Thoracic aorta (tissue), 2 donors: ENCODE measurements around the gene PLXNB1. TPM values are rescaled to one million over a fixed set of nuclear protein-coding genes. Genes with fewer than 3 reads are reported as not detected.

ENCODE experiments used
- ATAC-seq: fragments of 150-250 bp; one replicate; pipeline ENCODE4 v1.8.0; 2017; ENCODE audit warnings: low read depth; ENCODE audit not compliant: insufficient number of reproducible peaks, low FRiP score
- DNase-seq: peaks from one replicate; pipeline ENCODE4 v3.0.0-alpha.2; 2020; ENCODE audit warnings: low spot score
- H3K27ac ChIP-seq, 2 donors: fragments of 200-600 bp; sonication (generic); 1 replicate in 1 of 2; 2 replicates in 1 of 2; pipeline ENCODE4 v1.5.1; 2016; ENCODE audit warnings: mild to moderate bottlenecking in 2 of 2, moderate library complexity in 2 of 2
- H3K27me3 ChIP-seq: fragments of 200-600 bp; sonication (generic); replicated peaks from 2 replicates; pipeline ENCODE4 v1.6.0; 2016; ENCODE audit warnings: mild to moderate bottlenecking; ENCODE audit not compliant: insufficient read depth
- H3K36me3 ChIP-seq: fragments of 200-600 bp; sonication (generic); one replicate; pipeline ENCODE4 v1.5.1; 2016
- H3K4me1 ChIP-seq, 2 donors: fragments of 200-600 bp; sonication (generic); 1 replicate in 1 of 2; 2 replicates in 1 of 2; pipeline versions ENCODE4 v1.5.1 to v1.6.0; 2016; ENCODE audit warnings: low read depth in 2 of 2, mild to moderate bottlenecking in 1 of 2; ENCODE audit not compliant: control insufficient read depth in 1 of 2
- H3K4me3 ChIP-seq: fragments of 200-600 bp; sonication (generic); 2 replicates; pipeline ENCODE4 v1.5.1; 2016; ENCODE audit warnings: mild to moderate bottlenecking
- H3K9me3 ChIP-seq: fragments of 200-600 bp; sonication (generic); 2 replicates; pipeline ENCODE4 v1.5.1; 2016
- total RNA-seq, 2 donors: library from RNA; depleted of rRNA; stranded (reverse); fragments of >200 nt; gene quantifications; one replicate each; pipeline versions ENCODE4 v1.1.0 to v1.2.3, GENCODE V29; 2016
- TF ChIP-seq, protein P1 (sequence below): fragments of 200-600 bp; sonication (generic); IDR thresholded peaks from one replicate; pipeline ENCODE4 v1.5.1; 2019; ENCODE audit warnings: antibody characterized with exemption

Gene PLXNB1
- total RNA-seq, 2 donors from 2014 or later = 177 to 210 TPM

- ATAC-seq = no peak
- Histone ChIP-seq H3K27ac (no peak overlapping the region), H3K9me3 (no peaks in the 10 kb centered on the region), H3K4me1 (peaks cover 5 to 7% of the 10 kb centered on the region in 2 donors), H3K36me3 (peaks cover 43% of the 10 kb centered on the region), H3K27me3 (no peaks in the 10 kb centered on the region), H3K4me3 (no peak overlapping the region)
- DNase-seq = no peak
- TF ChIP-seq, protein P1, sequence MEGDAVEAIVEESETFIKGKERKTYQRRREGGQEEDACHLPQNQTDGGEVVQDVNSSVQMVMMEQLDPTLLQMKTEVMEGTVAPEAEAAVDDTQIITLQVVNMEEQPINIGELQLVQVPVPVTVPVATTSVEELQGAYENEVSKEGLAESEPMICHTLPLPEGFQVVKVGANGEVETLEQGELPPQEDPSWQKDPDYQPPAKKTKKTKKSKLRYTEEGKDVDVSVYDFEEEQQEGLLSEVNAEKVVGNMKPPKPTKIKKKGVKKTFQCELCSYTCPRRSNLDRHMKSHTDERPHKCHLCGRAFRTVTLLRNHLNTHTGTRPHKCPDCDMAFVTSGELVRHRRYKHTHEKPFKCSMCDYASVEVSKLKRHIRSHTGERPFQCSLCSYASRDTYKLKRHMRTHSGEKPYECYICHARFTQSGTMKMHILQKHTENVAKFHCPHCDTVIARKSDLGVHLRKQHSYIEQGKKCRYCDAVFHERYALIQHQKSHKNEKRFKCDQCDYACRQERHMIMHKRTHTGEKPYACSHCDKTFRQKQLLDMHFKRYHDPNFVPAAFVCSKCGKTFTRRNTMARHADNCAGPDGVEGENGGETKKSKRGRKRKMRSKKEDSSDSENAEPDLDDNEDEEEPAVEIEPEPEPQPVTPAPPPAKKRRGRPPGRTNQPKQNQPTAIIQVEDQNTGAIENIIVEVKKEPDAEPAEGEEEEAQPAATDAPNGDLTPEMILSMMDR = no peak
These were observed 30.6 kb upstream of the PLXNB1 start for GRCh38 chr3:48460517-48460902.

DNA sequence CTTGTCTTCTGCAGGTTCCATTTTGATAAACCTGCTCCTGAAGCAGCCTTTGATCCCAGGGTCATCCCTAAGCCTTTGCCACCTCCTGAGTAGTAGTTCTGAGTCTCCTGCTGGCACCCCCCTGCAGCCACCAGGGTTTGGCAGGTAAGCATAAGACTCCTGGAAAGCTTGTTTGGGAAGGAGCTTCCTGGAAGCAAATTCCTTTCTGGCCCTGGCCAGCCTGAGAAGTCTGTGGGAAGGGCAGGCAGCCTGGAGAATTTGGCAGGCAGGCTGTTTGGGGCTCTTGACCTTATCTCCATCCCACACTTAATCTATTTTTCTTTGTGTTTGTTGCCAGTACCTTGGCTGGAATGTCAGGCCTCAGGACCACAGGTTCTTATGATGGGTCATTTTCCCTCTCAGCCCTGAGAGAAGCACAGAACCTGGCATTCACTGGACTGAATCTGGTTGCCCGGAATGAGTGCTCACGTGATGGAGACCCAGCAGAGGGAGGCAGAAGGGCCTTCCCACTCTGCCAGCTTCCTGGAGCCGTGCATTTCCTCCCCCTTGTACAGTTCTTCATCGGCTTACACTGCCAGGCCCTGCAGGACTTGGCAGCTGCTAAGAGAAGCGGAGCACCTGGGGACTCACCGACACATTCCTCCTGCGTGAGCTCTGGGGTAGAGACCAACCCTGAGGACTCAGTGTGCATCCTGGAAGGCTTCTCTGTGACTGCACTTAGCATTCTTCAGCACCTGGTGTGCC lies 30.1 kb upstream of the PLXNB1 start:
- Histone ChIP-seq H3K27ac (no peak overlapping the region), H3K36me3 (peaks cover 43% of the 10 kb centered on the region)

GRCh38 chr3:48459331-48459730 lies 29.4 kb upstream of the PLXNB1 start:
- no peak overlapping the region for H3K27ac ChIP-seq
- no peaks in the 10 kb centered on the region for H3K4me1 ChIP-seq
- peaks cover 48% of the 10 kb centered on the region for H3K36me3 ChIP-seq
- ATAC-seq (no peak), DNase-seq (no peak)
- no peaks in the 10 kb centered on the region for H3K27me3 ChIP-seq
- H3K9me3 ChIP-seq = no peaks in the 10 kb centered on the region
- no peak overlapping the region for H3K4me3 ChIP-seq
- TF ChIP-seq, protein P1 = no peak

More for the DNA sequence above, 30.1 kb upstream of the PLXNB1 start:
- H3K4me3 ChIP-seq = no peak overlapping the region
- peaks cover 1 to 3% of the 10 kb centered on the region in 2 donors for H3K4me1 ChIP-seq
- H3K9me3 ChIP-seq = no peaks in the 10 kb centered on the region
- no peak for ATAC-seq
- H3K27me3 ChIP-seq = no peaks in the 10 kb centered on the region
- TF ChIP-seq, protein P1 = no peak
- DNase-seq = no peak

DNA sequence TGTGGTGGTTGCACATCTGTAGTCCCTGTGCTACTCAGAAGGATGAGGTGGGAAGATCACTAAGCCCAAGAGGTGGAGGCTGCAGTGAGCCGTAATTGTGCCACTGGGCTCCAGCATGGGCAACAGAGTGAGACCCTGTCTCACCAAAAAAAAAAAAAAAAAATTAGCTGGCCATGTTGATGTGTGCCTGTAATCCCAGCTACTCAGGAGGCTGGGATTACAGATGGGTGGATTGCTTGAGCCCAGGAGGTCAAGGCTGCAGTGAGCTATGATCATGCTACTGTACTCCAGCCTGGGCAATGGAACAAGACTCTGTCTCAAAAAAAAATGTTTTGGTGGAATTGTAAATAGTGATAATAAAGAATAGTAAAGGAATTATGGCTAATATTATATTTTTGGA lies 26.6 kb upstream of the PLXNB1 start:
- ATAC-seq (no peak), DNase-seq (no peak)
- Histone ChIP-seq H3K36me3 (peaks cover 69% of the 10 kb centered on the region), H3K27ac (no peak overlapping the region), H3K9me3 (no peaks in the 10 kb centered on the region), H3K4me1 (no peaks in the 10 kb centered on the region), H3K27me3 (no peaks in the 10 kb centered on the region), H3K4me3 (no peak overlapping the region)
- TF ChIP-seq, protein P1 = no peak

DNA sequence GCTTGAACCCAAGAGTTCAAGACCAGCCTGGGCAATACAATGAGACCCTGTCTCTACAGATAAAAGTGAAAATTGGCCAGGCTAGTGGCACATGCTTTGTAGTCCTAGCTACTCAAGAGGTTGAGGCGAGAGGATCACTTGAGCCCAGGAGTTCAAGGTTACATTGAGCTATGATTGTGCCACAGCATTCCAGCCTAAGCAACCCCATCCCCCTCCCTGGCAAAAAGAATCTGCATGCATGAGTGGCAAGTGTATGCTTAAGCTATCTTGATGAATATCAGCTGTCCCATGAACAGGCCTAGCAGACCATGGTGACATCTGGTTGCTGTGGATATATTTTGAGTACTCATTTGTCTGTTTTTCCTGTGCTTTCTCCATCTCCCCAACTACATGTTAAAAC lies 21.4 kb upstream of the PLXNB1 start:
- Histone ChIP-seq H3K27ac (no peak overlapping the region), H3K4me1 (peaks cover 9 to 17% of the 10 kb centered on the region in 2 donors), H3K36me3 (peaks cover 33% of the 10 kb centered on the region), H3K27me3 (no peaks in the 10 kb centered on the region), H3K4me3 (no peak overlapping the region), H3K9me3 (no peaks in the 10 kb centered on the region)
- DNase-seq = no peak
- ATAC-seq = no peak
- TF ChIP-seq, protein P1 = no peak
